GM23248 (cell line): ENCODE measurements around the gene AZGP1. TPM values are rescaled to one million over a fixed set of nuclear protein-coding genes. Genes with fewer than 3 reads are reported as not detected.
"Not testable (repeated sequence)": the region's sequence is repeated elsewhere in the genome, so short reads cannot be mapped to it uniquely, and the experiment has no call there.

Experiments used
- DNase-seq: peaks from one replicate; pipeline ENCODE4 v3.0.0-alpha.2; 2015
- H2AFZ ChIP-seq: fragments of 200-600 bp; sonication (generic); 2 replicates; pipeline ENCODE4 v1.6.1; 2016; ENCODE audit warnings: antibody characterized with exemption
- H3F3A ChIP-seq: fragments of 200-600 bp; sonication (generic); 2 replicates; pipeline ENCODE4 v1.6.1; 2016; ENCODE audit warnings: mild to moderate bottlenecking, antibody characterized with exemption, mixed run types; ENCODE audit not compliant: insufficient read depth
- H3K27ac ChIP-seq: fragments of 200-600 bp; sonication (generic); 2 replicates; pipeline ENCODE4 v1.5.1; 2016; ENCODE audit warnings: mild to moderate bottlenecking
- H3K27me3 ChIP-seq: fragments of 200-600 bp; sonication (generic); replicated peaks from 2 replicates; pipeline ENCODE4 v1.6.1; 2016; ENCODE audit warnings: mild to moderate bottlenecking; ENCODE audit not compliant: insufficient read depth
- H3K36me3 ChIP-seq: fragments of 200-600 bp; sonication (generic); 2 replicates; pipeline ENCODE4 v1.6.1; 2016; ENCODE audit warnings: low read depth, mild to moderate bottlenecking
- H3K4me1 ChIP-seq: fragments of 200-600 bp; sonication (generic); 2 replicates; pipeline ENCODE4 v1.6.1; 2016; ENCODE audit warnings: mild to moderate bottlenecking; ENCODE audit not compliant: insufficient read depth
- H3K4me2 ChIP-seq: fragments of 200-600 bp; sonication (generic); one replicate; pipeline ENCODE4 v1.6.1; 2016; ENCODE audit warnings: mild to moderate bottlenecking; ENCODE audit not compliant: unreplicated experiment
- H3K4me3 ChIP-seq: fragments of 200-600 bp; sonication (generic); 2 replicates; pipeline ENCODE4 v1.5.1; 2016; ENCODE audit warnings: mild to moderate bottlenecking
- H3K79me2 ChIP-seq: fragments of 200-600 bp; sonication (generic); 2 replicates; pipeline ENCODE4 v1.6.1; 2016; ENCODE audit warnings: mild to moderate bottlenecking; ENCODE audit not compliant: insufficient read depth
- H3K9ac ChIP-seq: fragments of 200-600 bp; sonication (generic); 2 replicates; pipeline ENCODE4 v1.6.1; 2016; ENCODE audit warnings: mild to moderate bottlenecking
- H3K9me2 ChIP-seq: fragments of 200-600 bp; sonication (generic); 2 replicates; pipeline ENCODE4 v1.6.1; 2016; ENCODE audit warnings: mixed run types, mild to moderate bottlenecking, moderate library complexity; ENCODE audit not compliant: insufficient read depth
- H3K9me3 ChIP-seq: fragments of 200-600 bp; sonication (generic); one replicate; pipeline ENCODE4 v1.6.1; 2017; ENCODE audit warnings: low read depth
- H4K20me1 ChIP-seq: fragments of 200-600 bp; sonication (generic); 2 replicates; pipeline ENCODE4 v1.6.0; 2016; ENCODE audit not compliant: insufficient read depth
- EZH2 ChIP-seq: fragments of 200-600 bp; sonication (generic); IDR thresholded peaks from 2 replicates; pipeline ENCODE4 v1.6.1; 2018; ENCODE audit warnings: antibody characterized with exemption, mild to moderate bottlenecking; ENCODE audit not compliant: insufficient read depth, poor library complexity, severe bottlenecking
- EZH2phosphoT487 ChIP-seq: fragments of 200-600 bp; sonication (generic); IDR thresholded peaks from 2 replicates; pipeline ENCODE4 v1.6.1; 2018; ENCODE audit warnings: antibody characterized with exemption, moderate library complexity, mild to moderate bottlenecking, low read depth; ENCODE audit not compliant: insufficient read depth
- WGBS, 2 experiments: methylation state at CpG; one replicate each; pipeline ENCODE4 v1.1.6; 2015 to 2017; ENCODE audit warnings: low lambda C conversion rate in 2 of 2, low coverage in 1 of 2; ENCODE audit errors: missing lambda C conversion rate in 2 of 2; 5-methylcytosine and 5-hydroxymethylcytosine counted together
- in situ Hi-C: fragments of 300-500 bp; cut with MboI; formaldehyde crosslinking; loops from 2 replicates; pipeline ENCODE4 v1.15.0; 2020
- polyA plus RNA-seq: library from polyadenylated mRNA; unstranded; fragments of >200 nt; fragmentation: Nextera tagmentation; extraction: Ambion mirVana; gene quantifications from 2 replicates; pipeline ENCODE4 v1.2.1, GENCODE V29; 2016
- total RNA-seq: library from RNA; depleted of rRNA; stranded (reverse); fragments of >200 nt; shearing (Covaris generic); gene quantifications from 2 replicates; pipeline ENCODE4 v1.2.3, GENCODE V29; 2014

Gene AZGP1
- total and polyA plus RNA-seq, 2 experiments from 2014 or later, result not detected

DNA sequence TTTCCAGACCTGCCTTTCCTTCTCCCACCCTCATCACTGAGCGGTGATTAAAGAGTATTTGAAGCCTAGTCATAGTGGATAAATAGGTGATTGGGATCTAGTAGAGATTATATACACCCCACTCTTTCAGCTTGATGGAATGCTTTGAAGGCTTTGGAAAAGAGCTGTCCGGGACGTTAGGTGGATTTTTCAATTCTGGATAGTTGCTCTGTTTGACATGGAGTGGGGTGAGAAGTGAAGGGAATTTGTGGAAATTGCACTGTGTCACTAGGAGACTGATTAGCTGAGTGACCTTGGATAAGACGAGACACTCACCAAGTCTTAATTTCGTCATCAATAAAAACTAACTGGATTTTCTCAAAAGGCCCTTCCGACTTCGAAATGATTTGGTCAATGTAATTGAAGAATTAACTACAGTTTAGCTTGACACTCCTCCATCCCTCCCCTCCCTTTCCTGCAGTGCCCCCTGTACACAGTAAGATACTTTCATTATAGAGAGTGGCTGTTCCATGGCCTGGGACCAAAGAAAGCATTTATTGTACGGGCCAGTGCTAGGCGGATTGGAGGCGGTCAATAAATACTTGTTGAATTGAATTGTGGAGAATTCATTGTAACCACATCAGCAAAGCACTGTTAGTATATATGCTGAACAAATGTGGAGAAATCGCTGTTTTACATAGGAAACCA is 40.5 kb upstream of the AZGP1 start:
- DNase-seq, result peak; percentile 47
- Histone ChIP-seq H3K36me3 (no peaks in the 10 kb centered on the region), H3K4me1 (peaks cover 18% of the 10 kb centered on the region), H3K9me2 (no peaks in the 10 kb centered on the region), H3K9ac (peak overlapping the region; percentile 99), H3K27me3 (no peaks in the 10 kb centered on the region; the same call in 1 of the 2 replicates), H3K9me3 (no peaks in the 10 kb centered on the region), H3F3A (peaks cover 2% of the 10 kb centered on the region; the same call in 1 of the 2 replicates), H4K20me1 (no peaks in the 10 kb centered on the region), H2AFZ (peak overlapping the region; percentile 99; the same call in 1 of the 2 replicates), H3K4me2 (peak overlapping the region; percentile 93), H3K27ac (peak overlapping the region; percentile 73), H3K4me3 (peak overlapping the region; percentile 90), H3K79me2 (peaks cover 59% of the 10 kb centered on the region)
- in situ Hi-C loops, result no loop called here
- WGBS, 2 experiments, result 6 to 7% methylated on average over 11 of the region's 11 CpGs
- no peak for TF ChIP-seq EZH2
- TF ChIP-seq EZH2phosphoT487, result no peak

DNA sequence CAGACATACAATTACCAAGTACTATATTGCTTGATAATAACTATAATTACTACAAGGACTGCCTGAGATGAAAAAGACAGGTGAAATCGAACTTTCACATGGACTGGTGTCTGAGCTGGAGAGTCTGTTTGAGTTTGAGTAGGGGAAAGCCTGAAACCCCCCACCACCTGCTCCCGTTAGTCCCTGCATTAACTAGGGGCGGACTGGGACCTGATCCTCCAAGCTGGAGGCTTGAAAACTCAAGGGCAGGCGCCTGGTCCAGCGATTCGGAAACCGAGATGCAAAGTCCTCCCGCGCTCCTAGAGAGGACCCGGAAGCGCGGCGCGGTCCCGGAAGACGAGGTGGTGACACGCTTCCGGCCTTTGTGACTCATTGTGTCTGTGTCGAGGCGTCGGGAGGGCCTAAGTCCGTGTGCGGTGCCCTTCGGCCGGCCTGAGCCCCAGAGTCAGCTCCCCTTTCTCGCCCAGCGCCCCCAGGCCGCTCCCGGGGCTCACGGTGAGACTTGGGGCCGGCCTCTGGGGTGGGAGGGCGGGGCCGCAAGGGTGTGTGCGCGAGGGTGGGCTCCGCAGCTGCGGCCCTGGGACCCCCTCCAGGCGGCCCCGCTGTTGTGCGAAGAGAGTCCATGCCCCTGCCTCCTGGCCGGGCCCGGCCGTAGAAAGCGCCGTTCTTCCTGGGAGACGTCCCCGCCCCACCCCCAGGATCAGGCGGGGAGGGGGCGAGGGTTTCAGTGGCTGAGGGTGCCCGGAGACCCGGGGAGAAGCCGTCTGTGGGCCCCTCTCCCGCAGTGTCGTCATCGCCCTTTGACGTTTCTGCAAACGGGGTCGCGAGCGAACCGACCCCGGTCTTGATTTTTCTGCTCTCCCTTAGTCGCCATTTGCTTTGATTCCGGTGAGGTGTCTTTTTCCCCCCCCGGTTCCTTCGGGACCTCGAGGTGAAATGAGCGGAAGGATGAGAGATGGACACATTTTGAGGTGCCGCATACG is 39.7 kb upstream of the AZGP1 start, which contains the start of gene ZKSCAN1:
ZKSCAN1 (plus strand) TSS at position 365 of the 983 bp plus-strand sequence. CDS start 7,911 bp downstream, outside the sequence.
- Histone ChIP-seq H3K9ac (peak within 1 kb of the TSS; percentile 99), H2AFZ (peak within 1 kb of the TSS; percentile 99), H3K9me2 (no peaks in the 10 kb centered on the region), H3K4me1 (peaks cover 13% of the 10 kb centered on the region), H3K79me2 (peaks cover 51% of the 10 kb centered on the region), H3K36me3 (no peaks in the 10 kb centered on the region), H3F3A (no peaks in the 10 kb centered on the region), H3K27me3 (no peaks in the 10 kb centered on the region; the same call in 1 of the 2 replicates), H3K4me3 (peak within 1 kb of the TSS; percentile 90), H4K20me1 (no peaks in the 10 kb centered on the region), H3K9me3 (no peaks in the 10 kb centered on the region), H3K4me2 (peak within 1 kb of the TSS; percentile 93), H3K27ac (peak within 1 kb of the TSS; percentile 73)
- in situ Hi-C loops, result no loop called here
- 2 to 3% methylated on average over 50 to 65 of the region's 70 CpGs for WGBS, 2 experiments
- DNase-seq, result peak; percentile 98
- TF ChIP-seq EZH2 (no peak), EZH2phosphoT487 (no peak)

DNA sequence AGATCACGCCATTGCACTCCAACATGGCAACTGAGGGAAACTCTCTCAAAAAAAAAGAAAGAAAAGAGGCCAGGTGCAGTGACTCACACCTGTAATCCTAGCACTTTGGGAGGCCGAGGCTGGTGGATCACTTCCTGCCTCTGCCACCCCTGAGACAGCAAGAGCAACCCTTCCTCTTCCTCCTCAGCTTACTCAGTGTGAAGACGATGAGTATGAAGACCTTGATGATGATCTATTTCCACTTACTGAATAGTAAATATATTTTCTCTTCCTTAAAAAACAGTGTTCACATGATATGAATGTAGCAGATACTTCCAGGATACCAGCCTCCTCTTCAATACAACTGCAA is 37.5 kb upstream of the AZGP1 start:
- Histone ChIP-seq H2AFZ (no peak overlapping the region), H3K4me3 (no peak overlapping the region), H4K20me1 (no peaks in the 10 kb centered on the region), H3K4me2 (no peak overlapping the region), H3F3A (no peaks in the 10 kb centered on the region), H3K9me3 (no peaks in the 10 kb centered on the region), H3K79me2 (peaks cover 29% of the 10 kb centered on the region), H3K4me1 (peaks cover 13% of the 10 kb centered on the region), H3K9me2 (no peaks in the 10 kb centered on the region), H3K36me3 (no peaks in the 10 kb centered on the region), H3K27ac (no peak overlapping the region), H3K27me3 (no peaks in the 10 kb centered on the region; the same call in 1 of the 2 replicates), H3K9ac (no peak overlapping the region)
- 73 to 82% methylated on average over 2 to 3 of the region's 3 CpGs for WGBS, 2 experiments
- in situ Hi-C loops, result no loop called here
- DNase-seq, result no peak
- no peak for TF ChIP-seq EZH2
- no peak for TF ChIP-seq EZH2phosphoT487

DNA sequence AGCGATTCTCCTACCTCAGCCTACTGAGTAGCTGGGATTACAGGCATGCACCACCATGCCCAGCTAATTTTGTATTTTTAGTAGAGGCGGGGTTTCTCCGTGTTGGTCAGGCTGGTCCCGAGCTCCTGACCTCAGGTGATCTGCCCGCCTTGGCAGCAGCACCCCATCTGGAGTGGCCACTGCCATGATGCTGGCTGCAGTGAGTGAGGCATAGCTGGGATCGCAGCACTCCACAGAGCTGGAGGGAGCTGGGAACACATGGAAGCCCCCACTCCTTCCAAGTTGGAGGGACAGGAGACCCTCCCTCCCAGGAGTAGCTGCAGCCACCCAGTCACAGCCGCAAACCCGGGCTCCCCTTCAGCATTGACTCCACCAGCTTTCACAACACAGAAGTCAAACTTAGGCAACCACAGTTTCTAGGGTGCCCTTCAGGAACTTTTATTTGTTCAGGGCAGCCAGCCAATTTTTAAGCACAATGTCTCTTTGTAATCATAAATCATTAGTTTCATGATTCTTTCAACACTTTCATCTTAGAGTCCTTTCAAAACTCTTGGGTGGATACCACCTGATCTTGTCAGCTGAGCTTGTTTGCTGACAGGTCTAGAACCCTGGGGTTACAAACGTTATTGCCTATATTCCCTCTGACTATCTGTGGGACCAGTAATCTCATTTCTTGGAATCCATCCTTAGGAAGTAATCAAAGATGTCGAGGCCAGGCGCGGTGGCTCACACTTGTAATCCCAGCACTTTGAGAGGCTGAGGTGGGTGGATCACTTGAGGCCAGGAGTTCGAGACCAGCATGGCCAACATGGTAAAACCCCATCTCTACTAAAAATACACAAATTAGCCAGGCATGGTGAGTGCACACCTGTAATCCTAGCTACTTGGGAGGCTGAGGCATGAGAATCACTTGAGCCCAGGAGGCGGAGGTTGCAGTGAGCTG is 36.8 kb upstream of the AZGP1 start:
- H3K4me1 ChIP-seq, H3K4me3 ChIP-seq, H3K27me3 ChIP-seq, H3K27ac ChIP-seq, H4K20me1 ChIP-seq, in situ Hi-C loops, H2AFZ ChIP-seq, H3K9ac ChIP-seq, H3K9me3 ChIP-seq, H3F3A ChIP-seq, H3K36me3 ChIP-seq, DNase-seq, H3K9me2 ChIP-seq, H3K4me2 ChIP-seq: not testable (repeated sequence)
- H3K79me2 ChIP-seq, result peaks cover 22% of the 10 kb centered on the region
- 64 to 65% methylated on average over 14 of the region's 14 CpGs for WGBS, 2 experiments
